NCI-H1436 (cell line): ENCODE data around the gene NIPBL.
"Not testable (repeated sequence)": the region's sequence is repeated elsewhere in the genome, so short reads cannot be mapped to it uniquely, and the experiment has no call there.

Experiments used
- DNase-seq: peaks from one replicate; lab custom pipeline; 2025; lab: John Stamatoyannopoulos, UW

The NIPBL gene

GRCh38 chr5:36946101-36946500 lies 69.5 kb downstream of the NIPBL start:
- DNase-seq, result no peak

- no peak for DNase-seq
Observed at GRCh38 chr5:36948041-36948440, 71.5 kb downstream of the NIPBL start.

GRCh38 chr5:36948650-36949049 lies 72.1 kb downstream of the NIPBL start:
- no peak for DNase-seq

GRCh38 chr5:36949593-36949992 lies 73.0 kb downstream of the NIPBL start:
- DNase-seq, result no peak

GRCh38 chr5:36950586-36951457 lies 74.3 kb downstream of the NIPBL start:
- DNase-seq, result no peak

GRCh38 chr5:36953043-36953442 lies 76.5 kb downstream of the NIPBL start:
- DNase-seq, result no peak

- no peak for DNase-seq
Observed at GRCh38 chr5:36957953-36958537, 81.5 kb downstream of the NIPBL start.

GRCh38 chr5:36958612-36959011 lies 82.0 kb downstream of the NIPBL start:
- DNase-seq, result no peak

GRCh38 chr5:36965179-36965578 lies 88.6 kb downstream of the NIPBL start:
- DNase-seq, result no peak

GRCh38 chr5:36969700-36970395 lies 93.3 kb downstream of the NIPBL start:
- no peak for DNase-seq

- DNase-seq, result no peak
Observed at GRCh38 chr5:36978196-36978595, 101.6 kb downstream of the NIPBL start.

GRCh38 chr5:36982146-36982545 lies 105.6 kb downstream of the NIPBL start:
- DNase-seq, result no peak

- no peak for DNase-seq
Observed at GRCh38 chr5:36985387-36985786, 108.8 kb downstream of the NIPBL start.

- no peak for DNase-seq
Observed at GRCh38 chr5:36988396-36988795, 111.8 kb downstream of the NIPBL start.

GRCh38 chr5:36998578-36998977 lies 122.0 kb downstream of the NIPBL start:
- DNase-seq, result no peak

- no peak for DNase-seq
Observed at GRCh38 chr5:37002176-37002751, 125.7 kb downstream of the NIPBL start.

GRCh38 chr5:37005252-37005651 lies 128.7 kb downstream of the NIPBL start:
- DNase-seq, result no peak

GRCh38 chr5:37005946-37006540 lies 129.5 kb downstream of the NIPBL start:
- peak; percentile 2 for DNase-seq

- DNase-seq, result not testable (repeated sequence)
Observed at GRCh38 chr5:37013181-37013580, 136.6 kb downstream of the NIPBL start.

- DNase-seq, result no peak
Observed at GRCh38 chr5:37014321-37014720, 137.8 kb downstream of the NIPBL start.

GRCh38 chr5:37015795-37016666 lies 139.5 kb downstream of the NIPBL start:
- DNase-seq, result no peak
